NCI-H82 treated with DMSO at 0.1 percent for 48 hours (cell line): Measurements from ENCODE around the gene TMEM150C.

Experiments
- DNase-seq: peaks from one replicate; lab custom pipeline; 2025; ENCODE audit not compliant: unreplicated experiment; lab: John Stamatoyannopoulos, UW

TMEM150C gene

GRCh38 chr4:82519072-82519471 lies 42.7 kb downstream of the TMEM150C start:
- DNase-seq, result no peak

GRCh38 chr4:82517043-82517442 lies 44.7 kb downstream of the TMEM150C start:
- DNase-seq, result no peak

GRCh38 chr4:82515705-82516104 lies 46.1 kb downstream of the TMEM150C start:
- DNase-seq, result no peak

GRCh38 chr4:82513382-82513781 lies 48.4 kb downstream of the TMEM150C start:
- no peak for DNase-seq

- DNase-seq, result no peak
Observed at GRCh38 chr4:82510216-82510615, 51.6 kb downstream of the TMEM150C start.

- no peak for DNase-seq
Observed at GRCh38 chr4:82508806-82509428, 52.9 kb downstream of the TMEM150C start.

GRCh38 chr4:82508011-82508410 lies 53.8 kb downstream of the TMEM150C start:
- no peak for DNase-seq

GRCh38 chr4:82501154-82501442 lies 60.7 kb downstream of the TMEM150C start:
- no peak for DNase-seq

- no peak for DNase-seq
Observed at GRCh38 chr4:82500435-82501153, 61.2 kb downstream of the TMEM150C start.

- no peak for DNase-seq
Observed at GRCh38 chr4:82499738-82500434, 61.9 kb downstream of the TMEM150C start.

GRCh38 chr4:82496349-82496748 lies 65.4 kb downstream of the TMEM150C start:
- no peak for DNase-seq

GRCh38 chr4:82495666-82496065 lies 66.1 kb downstream of the TMEM150C start:
- DNase-seq, result no peak

GRCh38 chr4:82493721-82494425 lies 67.9 kb downstream of the TMEM150C start:
- no peak for DNase-seq

- no peak for DNase-seq
Observed at GRCh38 chr4:82491251-82491960, 70.4 kb downstream of the TMEM150C start.

GRCh38 chr4:82489987-82490386 lies 71.8 kb downstream of the TMEM150C start:
- DNase-seq, result no peak

GRCh38 chr4:82489076-82489475 lies 72.7 kb downstream of the TMEM150C start:
- no peak for DNase-seq

- no peak for DNase-seq
Observed at GRCh38 chr4:82484996-82485783, 76.6 kb downstream of the TMEM150C start.

GRCh38 chr4:82482387-82482786 lies 79.4 kb downstream of the TMEM150C start:
- DNase-seq, result no peak

- no peak for DNase-seq
Observed at GRCh38 chr4:82481506-82481840, 80.3 kb downstream of the TMEM150C start.

- no peak for DNase-seq
Observed at GRCh38 chr4:82480771-82481505, 80.8 kb downstream of the TMEM150C start.
